ENCODE measurements around the gene TPM2. TPM values are rescaled to one million over a fixed set of nuclear protein-coding genes. Genes with fewer than 3 reads are reported as not detected.

TPM2 gene
- total and polyA plus RNA-seq, 10 of the 15 experiments (the other 5 are each of a cell fraction or from before 2014, with no cell fraction given) = 0.11 to 9.3 (median 1.1) TPM

- no peak for TF ChIP-seq CEBPZ (IDR thresholded peaks at IDR 0.05; ENCODE audit: low read depth, low read length)
- TF ChIP-seq RAD21 (IDR thresholded peaks at IDR 0.05; ENCODE audit: insufficient read depth, low read depth, low read length) = no peak
- no peak for TF ChIP-seq PML (IDR thresholded peaks at IDR 0.05; ENCODE audit: low read length)
- TF ChIP-seq SRF (IDR thresholded peaks at IDR 0.05; ENCODE audit: low read depth in 2 of 2, low read length in 2 of 2) = no peak
- no peak for TF ChIP-seq KLF5 (IDR thresholded peaks at IDR 0.05; ENCODE audit: partially characterized antibody)
- TF ChIP-seq NR2C1 (IDR thresholded peaks at IDR 0.05) = no peak
- TF ChIP-seq TAF1 (IDR thresholded peaks at IDR 0.05; ENCODE audit: borderline replicate concordance, low read depth, low read length) = no peak
- TF ChIP-seq NFYB (IDR thresholded peaks at IDR 0.05; ENCODE audit: insufficient read depth, low read depth, low read length) = no peak
Measured at GRCh38 chr9:35690294-35690613, 529 bp upstream of the TPM2 start (continued).
